ENCODE measurements around the gene TSPAN6. TPM values are rescaled to one million over a fixed set of nuclear protein-coding genes. Genes with fewer than 3 reads are reported as not detected.

Gene TSPAN6
- polyA plus RNA-seq, 2 of the 4 experiments (the other 2 are of a cell fraction): 46.0 to 71.1 TPM

DNA sequence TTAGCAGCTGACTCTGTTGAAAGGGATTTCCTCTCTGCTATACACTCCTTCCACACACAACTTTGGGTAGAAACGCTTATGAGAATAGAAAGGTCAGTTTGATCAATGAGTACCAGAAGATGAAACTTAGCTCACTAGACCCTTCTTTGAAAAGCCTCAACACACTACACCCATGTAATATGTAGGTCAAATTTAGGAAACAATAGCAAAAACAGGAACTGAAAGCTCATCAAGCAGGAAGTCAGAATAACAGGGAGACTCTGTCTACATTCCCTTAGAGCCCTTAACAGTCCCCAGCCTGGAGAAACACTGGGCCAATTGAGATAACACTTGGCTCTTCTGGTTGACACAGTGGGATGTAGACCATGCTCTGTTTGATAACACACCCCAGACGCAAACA, 38.1 kb upstream of the TSPAN6 start:
- CTCF ChIA-PET: interaction anchor here (0.8 to 16.2 kb wide), 3 partner anchors 11 to 93 kb away, joined by 3 to 187 read pairs (median 19); no protein-coding TSS in a partner anchor

DNA sequence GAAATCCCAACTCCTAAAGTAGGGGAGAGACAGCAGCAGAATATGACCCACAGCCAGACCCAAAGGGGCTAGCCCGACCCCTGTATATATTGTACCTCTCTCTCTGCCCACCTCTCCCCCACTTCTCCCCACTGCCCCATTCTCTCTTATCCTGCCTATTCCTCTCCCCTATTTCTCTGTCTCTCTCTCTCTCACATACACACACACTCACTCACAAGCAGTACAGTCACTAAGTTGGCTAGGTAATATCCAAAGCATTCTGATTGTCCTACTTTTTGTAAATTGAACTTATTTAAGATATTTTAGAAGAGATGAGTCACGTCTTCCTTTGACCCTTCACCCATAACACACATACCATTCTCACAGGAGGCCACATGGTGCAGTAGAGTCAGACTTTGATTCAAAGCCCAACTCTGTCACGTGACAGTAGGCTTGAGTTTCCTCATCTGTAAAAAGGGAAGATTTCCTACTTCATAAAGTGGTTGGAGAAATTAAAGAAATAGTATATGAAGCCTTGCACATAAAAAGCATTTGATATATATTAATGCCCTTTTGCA, 36.9 kb upstream of the TSPAN6 start:
- no peak overlapping the region for H3K27ac ChIP-seq
- no peak for ATAC-seq
- H3K4me1 ChIP-seq: no peaks in the 10 kb centered on the region
- no peak for DNase-seq (ENCODE audit: low read depth in 1 of 2, low spot score in 1 of 2)
- ChIA-PET POLR2A (no interaction called here), CTCF (interaction anchor here (0.7 to 16.2 kb wide), 4 partner anchors 11 to 95 kb away, joined by 3 to 187 read pairs (median 28); no protein-coding TSS in a partner anchor)
- H3K4me3 ChIP-seq: no peak overlapping the region
- no peak overlapping the region for H3K4me2 ChIP-seq
- no peak for FAIRE-seq
- WGBS (ENCODE audit: missing lambda C conversion rate): 43% methylated on average over 3 of the region's 3 CpGs
- H3K9me3 ChIP-seq: no peaks in the 10 kb centered on the region
- TF ChIP-seq, protein P1, sequence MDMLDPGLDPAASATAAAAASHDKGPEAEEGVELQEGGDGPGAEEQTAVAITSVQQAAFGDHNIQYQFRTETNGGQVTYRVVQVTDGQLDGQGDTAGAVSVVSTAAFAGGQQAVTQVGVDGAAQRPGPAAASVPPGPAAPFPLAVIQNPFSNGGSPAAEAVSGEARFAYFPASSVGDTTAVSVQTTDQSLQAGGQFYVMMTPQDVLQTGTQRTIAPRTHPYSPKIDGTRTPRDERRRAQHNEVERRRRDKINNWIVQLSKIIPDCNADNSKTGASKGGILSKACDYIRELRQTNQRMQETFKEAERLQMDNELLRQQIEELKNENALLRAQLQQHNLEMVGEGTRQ (IDR thresholded peaks at IDR 0.05): peak; percentile 13; the same call in 1 of the 2 replicates
- TF ChIP-seq TFCP2L1 (CRISPR knock-in tag; IDR thresholded peaks at IDR 0.05): no peak

More for the DNA sequence above, 38.1 kb upstream of the TSPAN6 start:
- WGBS (ENCODE audit: missing lambda C conversion rate): 93% methylated on average over 2 of the region's 2 CpGs
- no peak for DNase-seq (ENCODE audit: low read depth in 1 of 2, low spot score in 1 of 2)
- H3K4me2 ChIP-seq: no peak overlapping the region
- TF ChIP-seq ZSCAN20 (CRISPR knock-in tag; IDR thresholded peaks at IDR 0.05): no peak
- H3K4me1 ChIP-seq: no peaks in the 10 kb centered on the region
- no peaks in the 10 kb centered on the region for H3K9me3 ChIP-seq
- no peak overlapping the region for H3K4me3 ChIP-seq
- ATAC-seq: no peak
- peak; percentile 39 for FAIRE-seq
- POLR2A ChIA-PET: no interaction called here
- H3K27ac ChIP-seq: no peak overlapping the region

DNA sequence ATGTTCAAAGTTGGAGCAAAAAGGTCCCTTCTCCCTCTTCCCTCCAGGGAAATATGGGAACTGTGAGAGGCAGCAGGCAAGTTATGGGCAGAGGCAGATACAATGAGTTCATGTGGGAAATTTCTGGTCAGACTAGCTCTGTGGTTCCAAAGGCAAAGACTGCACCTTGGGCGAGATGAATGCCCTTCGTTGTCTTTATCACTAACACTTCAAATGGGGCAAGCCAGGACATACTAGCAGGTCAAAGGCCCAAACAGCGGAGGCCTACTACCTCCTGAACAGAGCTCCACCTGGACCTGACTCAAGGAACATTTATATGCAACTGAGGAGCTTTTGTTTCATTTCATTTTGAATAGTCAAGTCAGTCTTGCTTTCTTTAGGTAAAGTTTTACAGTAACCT, 36.4 kb upstream of the TSPAN6 start:
- no peaks in the 10 kb centered on the region for H3K9me3 ChIP-seq

DNA sequence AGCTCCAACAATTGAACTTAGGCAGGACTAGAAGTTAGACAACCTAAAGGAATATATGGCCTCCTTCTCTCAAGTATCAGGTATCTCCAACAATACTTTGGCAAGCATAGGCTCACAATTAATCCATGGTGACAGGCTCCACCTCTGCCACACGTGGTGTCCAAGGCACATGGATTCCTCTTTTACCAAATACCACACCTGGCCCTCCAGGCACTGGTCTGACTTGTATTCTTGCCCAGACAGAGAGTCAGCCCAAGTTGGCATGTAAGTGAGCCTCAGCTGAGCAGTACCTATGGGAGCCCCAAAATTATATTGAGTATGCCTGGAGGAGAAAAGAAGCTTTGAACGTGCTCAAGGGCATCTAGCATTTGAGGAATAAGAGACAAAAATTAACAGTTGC, 27.0 kb upstream of the TSPAN6 start:
- Histone ChIP-seq H3K27ac (no peak overlapping the region), H3K4me1 (no peaks in the 10 kb centered on the region), H3K9me3 (no peaks in the 10 kb centered on the region), H3K4me2 (no peak overlapping the region), H3K4me3 (no peak overlapping the region)
- TF ChIP-seq, protein P2, sequence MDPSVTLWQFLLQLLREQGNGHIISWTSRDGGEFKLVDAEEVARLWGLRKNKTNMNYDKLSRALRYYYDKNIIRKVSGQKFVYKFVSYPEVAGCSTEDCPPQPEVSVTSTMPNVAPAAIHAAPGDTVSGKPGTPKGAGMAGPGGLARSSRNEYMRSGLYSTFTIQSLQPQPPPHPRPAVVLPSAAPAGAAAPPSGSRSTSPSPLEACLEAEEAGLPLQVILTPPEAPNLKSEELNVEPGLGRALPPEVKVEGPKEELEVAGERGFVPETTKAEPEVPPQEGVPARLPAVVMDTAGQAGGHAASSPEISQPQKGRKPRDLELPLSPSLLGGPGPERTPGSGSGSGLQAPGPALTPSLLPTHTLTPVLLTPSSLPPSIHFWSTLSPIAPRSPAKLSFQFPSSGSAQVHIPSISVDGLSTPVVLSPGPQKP (IDR thresholded peaks at IDR 0.05; ENCODE audit: low read depth, low read length): no peak
- no peak for TF ChIP-seq RNF2 (IDR thresholded peaks at IDR 0.05; ENCODE audit: borderline replicate concordance, low read depth)
- no peak for TF ChIP-seq RFX5 (IDR thresholded peaks at IDR 0.05)
- TF ChIP-seq NR3C1 (IDR thresholded peaks at IDR 0.05): no peak
- TF ChIP-seq FOXS1 (CRISPR knock-in tag; IDR thresholded peaks at IDR 0.05): no peak
- TF ChIP-seq HOXB5 (CRISPR knock-in tag; IDR thresholded peaks at IDR 0.05): no peak
- TF ChIP-seq CHD2 (IDR thresholded peaks at IDR 0.05; ENCODE audit: low read length, partially characterized antibody): no peak
- TF ChIP-seq JUNB (IDR thresholded peaks at IDR 0.05): no peak
- no peak for TF ChIP-seq JUN (IDR thresholded peaks at IDR 0.05)
- no peak for TF ChIP-seq KDM1A (IDR thresholded peaks at IDR 0.05; ENCODE audit: low read depth)
- no peak for TF ChIP-seq CBX2 (IDR thresholded peaks at IDR 0.05; ENCODE audit: borderline replicate concordance, low read depth)
- TF ChIP-seq POLR2A (IDR thresholded peaks at IDR 0.05; ENCODE audit: low read length): no peak
- no peak for TF ChIP-seq ESRRA (IDR thresholded peaks at IDR 0.05; ENCODE audit: borderline replicate concordance, low read length)
- no peak for TF ChIP-seq HEYL (CRISPR knock-in tag; IDR thresholded peaks at IDR 0.05)
- TF ChIP-seq, protein P1 (IDR thresholded peaks at IDR 0.05): no peak
- no peak for TF ChIP-seq ZNF302 (CRISPR knock-in tag; IDR thresholded peaks at IDR 0.05)
- TF ChIP-seq, protein P3, sequence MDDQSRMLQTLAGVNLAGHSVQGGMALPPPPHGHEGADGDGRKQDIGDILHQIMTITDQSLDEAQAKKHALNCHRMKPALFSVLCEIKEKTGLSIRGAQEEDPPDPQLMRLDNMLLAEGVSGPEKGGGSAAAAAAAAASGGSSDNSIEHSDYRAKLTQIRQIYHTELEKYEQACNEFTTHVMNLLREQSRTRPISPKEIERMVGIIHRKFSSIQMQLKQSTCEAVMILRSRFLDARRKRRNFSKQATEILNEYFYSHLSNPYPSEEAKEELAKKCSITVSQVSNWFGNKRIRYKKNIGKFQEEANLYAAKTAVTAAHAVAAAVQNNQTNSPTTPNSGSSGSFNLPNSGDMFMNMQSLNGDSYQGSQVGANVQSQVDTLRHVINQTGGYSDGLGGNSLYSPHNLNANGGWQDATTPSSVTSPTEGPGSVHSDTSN (IDR thresholded peaks at IDR 0.05): no peak
- no peak for TF ChIP-seq NFE2L2 (conservative IDR thresholded peaks at IDR 0.05; ENCODE audit: low read length)
- FAIRE-seq (no peak), ATAC-seq (no peak), DNase-seq (ENCODE audit: low read depth in 1 of 2, low spot score in 1 of 2) (no peak)
- POLR2A ChIA-PET: no interaction called here
- 61% methylated on average over 2 of the region's 2 CpGs for WGBS (ENCODE audit: missing lambda C conversion rate)
- CTCF ChIA-PET: interaction anchor here (0.7 to 2.5 kb wide), 4 partner anchors 7 to 105 kb away, joined by 3 to 15 read pairs (median 4); no protein-coding TSS in a partner anchor

More for the DNA sequence above, 36.4 kb upstream of the TSPAN6 start:
- ChIA-PET CTCF (interaction anchor here (1.3 to 16.2 kb wide), 7 partner anchors 13 to 615 kb away, joined by 3 to 187 read pairs (median 19); partner anchors contain the start of gene TSPAN6), POLR2A (no interaction called here)
- Histone ChIP-seq H3K4me2 (no peak overlapping the region), H3K27ac (no peak overlapping the region), H3K4me3 (no peak overlapping the region), H3K4me1 (no peaks in the 10 kb centered on the region)
- no peak for DNase-seq (ENCODE audit: low read depth in 1 of 2, low spot score in 1 of 2)
- FAIRE-seq: no peak
- TF ChIP-seq, protein P4, sequence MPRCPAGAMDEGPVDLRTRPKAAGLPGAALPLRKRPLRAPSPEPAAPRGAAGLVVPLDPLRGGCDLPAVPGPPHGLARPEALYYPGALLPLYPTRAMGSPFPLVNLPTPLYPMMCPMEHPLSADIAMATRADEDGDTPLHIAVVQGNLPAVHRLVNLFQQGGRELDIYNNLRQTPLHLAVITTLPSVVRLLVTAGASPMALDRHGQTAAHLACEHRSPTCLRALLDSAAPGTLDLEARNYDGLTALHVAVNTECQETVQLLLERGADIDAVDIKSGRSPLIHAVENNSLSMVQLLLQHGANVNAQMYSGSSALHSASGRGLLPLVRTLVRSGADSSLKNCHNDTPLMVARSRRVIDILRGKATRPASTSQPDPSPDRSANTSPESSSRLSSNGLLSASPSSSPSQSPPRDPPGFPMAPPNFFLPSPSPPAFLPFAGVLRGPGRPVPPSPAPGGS (IDR thresholded peaks at IDR 0.05): no peak
- no peak for TF ChIP-seq SMC3 (IDR thresholded peaks at IDR 0.05)
- TF ChIP-seq KDM5A (IDR thresholded peaks at IDR 0.05): no peak
- TF ChIP-seq MAZ (IDR thresholded peaks at IDR 0.05; ENCODE audit: borderline replicate concordance, low read depth, low read length): no peak
- TF ChIP-seq ESRRA (IDR thresholded peaks at IDR 0.05; ENCODE audit: borderline replicate concordance, low read length): no peak
- no peak for TF ChIP-seq FOSL2 (IDR thresholded peaks at IDR 0.05)
- TF ChIP-seq FOSL2 (CRISPR knock-in tag; IDR thresholded peaks at IDR 0.05): no peak
- TF ChIP-seq EHMT2 (IDR thresholded peaks at IDR 0.05; ENCODE audit: low read depth): no peak
- no peak for TF ChIP-seq HEYL (CRISPR knock-in tag; IDR thresholded peaks at IDR 0.05)
- TF ChIP-seq NPAS2 (CRISPR knock-in tag; IDR thresholded peaks at IDR 0.05; ENCODE audit: borderline replicate concordance): no peak
- no peak for TF ChIP-seq HDAC2 (IDR thresholded peaks at IDR 0.05)
- no peak for ATAC-seq
- 94% methylated on average over 3 of the region's 3 CpGs for WGBS (ENCODE audit: missing lambda C conversion rate)

All from A549 (cell line).